ENCODE measurements around the gene TTLL3. TPM values are rescaled to one million over a fixed set of nuclear protein-coding genes. Genes with fewer than 3 reads are reported as not detected.
"Not testable (repeated sequence)": the region's sequence is repeated elsewhere in the genome, so short reads cannot be mapped to it uniquely, and the experiment has no call there.

The TTLL3 gene
- total RNA-seq, 1 experiment from 2014 or later, result 10.3 TPM

GRCh38 chr3:9846931-9847488, 36.9 kb downstream of the TTLL3 start:
- no peaks in the 10 kb centered on the region for H3K36me3 ChIP-seq (ENCODE audit: control insufficient read depth, insufficient read depth, low read length)
- H3K4me1 ChIP-seq, result peaks cover 31% of the 10 kb centered on the region
- H3K9me3 ChIP-seq, result no peaks in the 10 kb centered on the region
- H3K27me3 ChIP-seq (replicated peaks; ENCODE audit: control insufficient read depth, insufficient read depth, low read length), result no peaks in the 10 kb centered on the region
- Mint-ChIP-seq H3K4me1 (ENCODE audit: low read depth, unreplicated experiment) (peaks cover 14% of the 10 kb centered on the region), H3K27me3 (ENCODE audit: insufficient read depth, unreplicated experiment) (no peaks in the 10 kb centered on the region), H3K27ac (ENCODE audit: unreplicated experiment) (no peak overlapping the region), H3K4me3 (ENCODE audit: unreplicated experiment) (no peak overlapping the region), H3K9me3 (ENCODE audit: unreplicated experiment) (no peaks in the 10 kb centered on the region), H3K36me3 (ENCODE audit: insufficient read depth, unreplicated experiment) (peaks cover 12% of the 10 kb centered on the region)
- ChIA-PET POLR2A (interaction anchor here (0.5 to 0.6 kb wide), 2 partner anchors 86 to 153 kb away, joined by 3 to 9 read pairs; no protein-coding TSS in a partner anchor), CTCF (interaction anchor here (0.8 kb wide), 1 partner anchor 100 kb away, joined by 4 read pairs; no protein-coding TSS in a partner anchor)
- H3K4me3 ChIP-seq (ENCODE audit: low read depth, low read length), result no peak overlapping the region
- TF ChIP-seq CTCF (IDR thresholded peaks at IDR 0.05; ENCODE audit: insufficient read depth in 1 of 2, low read depth in 1 of 2, low read length in 1 of 2, severe bottlenecking in 1 of 2, unreplicated experiment in 1 of 2), result no peak
- no TSS peak for BruUV-seq (replicated peaks)
- no peak for DNase-seq
- intact Hi-C loops (cut with micrococcal nuclease; ENCODE audit: unreplicated experiment), result no loop called here

DNA sequence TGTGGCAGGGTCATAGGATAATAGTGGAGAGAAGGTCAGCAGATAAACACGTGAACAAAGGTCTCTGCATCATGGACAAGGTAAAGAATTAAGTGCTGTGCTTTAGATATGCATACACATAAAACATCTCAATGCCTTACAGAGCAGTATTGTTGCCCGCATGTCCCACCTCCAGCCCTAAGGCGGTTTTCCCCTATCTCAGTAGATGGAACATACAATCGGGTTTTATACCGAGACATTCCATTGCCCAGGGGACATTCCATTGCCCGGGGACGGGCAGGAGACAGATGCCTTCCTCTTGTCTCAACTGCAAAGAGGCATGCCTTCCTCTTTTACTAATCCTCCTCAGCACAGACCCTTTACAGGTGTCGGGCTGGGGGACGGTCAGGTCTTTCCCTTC, 37.8 kb downstream of the TTLL3 start:
- not testable (repeated sequence) for H3K4me3 ChIP-seq (ENCODE audit: low read depth, low read length); H3K4me1 Mint-ChIP-seq (ENCODE audit: low read depth, unreplicated experiment)
- peak; percentile 49 to 69 for DNase-seq

GRCh38 chr3:9848860-9849259, 38.8 kb downstream of the TTLL3 start:
- not testable (repeated sequence) for H3K27me3 Mint-ChIP-seq (ENCODE audit: insufficient read depth, unreplicated experiment); H3K36me3 ChIP-seq (ENCODE audit: control insufficient read depth, insufficient read depth, low read length); H3K27ac Mint-ChIP-seq (ENCODE audit: unreplicated experiment); BruUV-seq (replicated peaks); H3K27me3 ChIP-seq (replicated peaks; ENCODE audit: control insufficient read depth, insufficient read depth, low read length); H3K4me1 Mint-ChIP-seq (ENCODE audit: low read depth, unreplicated experiment); H3K9me3 ChIP-seq; H3K36me3 Mint-ChIP-seq (ENCODE audit: insufficient read depth, unreplicated experiment); H3K9me3 Mint-ChIP-seq (ENCODE audit: unreplicated experiment); H3K4me3 ChIP-seq (ENCODE audit: low read depth, low read length)
- POLR2A ChIA-PET, result interaction anchor here (1.4 kb wide), 1 partner anchor 84 kb away, joined by 6 read pairs; no protein-coding TSS in a partner anchor
- TF ChIP-seq CTCF (IDR thresholded peaks at IDR 0.05; ENCODE audit: insufficient read depth in 1 of 2, low read depth in 1 of 2, low read length in 1 of 2, severe bottlenecking in 1 of 2, unreplicated experiment in 1 of 2), result peak; percentile 31 to 36
- DNase-seq, result peak in 1 of 2 experiments; percentile 22
- intact Hi-C loops (cut with micrococcal nuclease; ENCODE audit: unreplicated experiment), result loop anchor here (1.0 kb wide), 1 partner anchor 53 kb away; the partner anchor contains the start of gene IL17RE
- H3K4me3 Mint-ChIP-seq (ENCODE audit: unreplicated experiment), result peak overlapping the region; percentile 15
- H3K4me1 ChIP-seq, result peaks cover 31% of the 10 kb centered on the region
- CTCF ChIA-PET, result interaction anchor here (0.6 to 1.4 kb wide), 4 partner anchors 14 to 98 kb away, joined by 3 to 7 read pairs (median 3); no protein-coding TSS in a partner anchor

More for the DNA sequence above, 37.8 kb downstream of the TTLL3 start:
- not testable (repeated sequence) for H3K27me3 Mint-ChIP-seq (ENCODE audit: insufficient read depth, unreplicated experiment); BruUV-seq (replicated peaks); H3K36me3 ChIP-seq (ENCODE audit: control insufficient read depth, insufficient read depth, low read length); H3K4me3 Mint-ChIP-seq (ENCODE audit: unreplicated experiment); H3K9me3 Mint-ChIP-seq (ENCODE audit: unreplicated experiment); H3K9me3 ChIP-seq; H3K27ac Mint-ChIP-seq (ENCODE audit: unreplicated experiment); H3K27me3 ChIP-seq (replicated peaks; ENCODE audit: control insufficient read depth, insufficient read depth, low read length); H3K36me3 Mint-ChIP-seq (ENCODE audit: insufficient read depth, unreplicated experiment)
- CTCF ChIA-PET, result interaction anchor here (1.4 kb wide), 1 partner anchor 99 kb away, joined by 7 read pairs; no protein-coding TSS in a partner anchor
- POLR2A ChIA-PET, result interaction anchor here (1.4 kb wide), 1 partner anchor 85 kb away, joined by 6 read pairs; no protein-coding TSS in a partner anchor
- intact Hi-C loops (cut with micrococcal nuclease; ENCODE audit: unreplicated experiment), result loop anchor here (1.0 kb wide), 1 partner anchor 54 kb away; the partner anchor contains the start of gene IL17RE
- H3K4me1 ChIP-seq, result peaks cover 31% of the 10 kb centered on the region

DNA sequence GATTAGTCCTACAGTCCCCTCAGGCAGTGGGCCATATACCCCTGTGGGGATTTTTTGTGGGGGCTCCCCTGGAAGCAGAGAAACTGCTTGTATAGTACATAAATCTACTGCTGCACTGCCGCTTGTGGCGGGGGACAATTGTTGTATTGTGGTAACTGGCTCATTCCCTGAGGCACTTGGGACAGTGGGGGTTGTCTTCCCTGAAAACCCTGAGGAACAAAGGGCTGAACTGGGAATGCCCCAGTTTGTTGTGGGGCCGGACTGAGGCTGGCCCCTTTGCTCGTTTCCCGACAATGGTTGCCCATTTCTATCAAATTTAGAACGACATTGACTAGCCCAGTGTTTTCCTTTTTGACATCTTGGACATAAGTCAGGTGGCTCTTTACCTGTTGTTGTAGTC, 41.3 kb downstream of the TTLL3 start:
- H3K27me3 ChIP-seq (replicated peaks; ENCODE audit: control insufficient read depth, insufficient read depth, low read length); CTCF ChIA-PET; H3K4me1 Mint-ChIP-seq (ENCODE audit: low read depth, unreplicated experiment); POLR2A ChIA-PET; H3K9me3 ChIP-seq; H3K36me3 ChIP-seq (ENCODE audit: control insufficient read depth, insufficient read depth, low read length); DNase-seq; H3K4me3 ChIP-seq (ENCODE audit: low read depth, low read length); H3K36me3 Mint-ChIP-seq (ENCODE audit: insufficient read depth, unreplicated experiment); H3K27me3 Mint-ChIP-seq (ENCODE audit: insufficient read depth, unreplicated experiment); intact Hi-C loops (cut with micrococcal nuclease; ENCODE audit: unreplicated experiment); H3K4me3 Mint-ChIP-seq (ENCODE audit: unreplicated experiment); BruUV-seq (replicated peaks); H3K9me3 Mint-ChIP-seq (ENCODE audit: unreplicated experiment); H3K27ac Mint-ChIP-seq (ENCODE audit: unreplicated experiment): not testable (repeated sequence)
- peaks cover 31% of the 10 kb centered on the region for H3K4me1 ChIP-seq

GRCh38 chr3:9851926-9852325, 41.9 kb downstream of the TTLL3 start:
- intact Hi-C loops (cut with micrococcal nuclease; ENCODE audit: unreplicated experiment); DNase-seq; POLR2A ChIA-PET; H3K27me3 Mint-ChIP-seq (ENCODE audit: insufficient read depth, unreplicated experiment); H3K9me3 ChIP-seq; H3K36me3 Mint-ChIP-seq (ENCODE audit: insufficient read depth, unreplicated experiment); H3K9me3 Mint-ChIP-seq (ENCODE audit: unreplicated experiment); H3K36me3 ChIP-seq (ENCODE audit: control insufficient read depth, insufficient read depth, low read length); H3K27ac Mint-ChIP-seq (ENCODE audit: unreplicated experiment); H3K27me3 ChIP-seq (replicated peaks; ENCODE audit: control insufficient read depth, insufficient read depth, low read length); H3K4me3 ChIP-seq (ENCODE audit: low read depth, low read length); CTCF ChIA-PET; H3K4me3 Mint-ChIP-seq (ENCODE audit: unreplicated experiment); H3K4me1 Mint-ChIP-seq (ENCODE audit: low read depth, unreplicated experiment); BruUV-seq (replicated peaks): not testable (repeated sequence)
- peaks cover 31% of the 10 kb centered on the region for H3K4me1 ChIP-seq

Measured in Caco-2 (cell line).